GM21423 (cell line): Measurements from ENCODE around the gene NME4.

Experiments used
- ATAC-seq: cut with Tn5 transposase; IDR thresholded peaks from one replicate; pipeline ENCODE4 v1.9.1; 2021; ENCODE audit warnings: mild to moderate bottlenecking, moderate library complexity; ENCODE audit not compliant: unreplicated experiment

Gene NME4

DNA sequence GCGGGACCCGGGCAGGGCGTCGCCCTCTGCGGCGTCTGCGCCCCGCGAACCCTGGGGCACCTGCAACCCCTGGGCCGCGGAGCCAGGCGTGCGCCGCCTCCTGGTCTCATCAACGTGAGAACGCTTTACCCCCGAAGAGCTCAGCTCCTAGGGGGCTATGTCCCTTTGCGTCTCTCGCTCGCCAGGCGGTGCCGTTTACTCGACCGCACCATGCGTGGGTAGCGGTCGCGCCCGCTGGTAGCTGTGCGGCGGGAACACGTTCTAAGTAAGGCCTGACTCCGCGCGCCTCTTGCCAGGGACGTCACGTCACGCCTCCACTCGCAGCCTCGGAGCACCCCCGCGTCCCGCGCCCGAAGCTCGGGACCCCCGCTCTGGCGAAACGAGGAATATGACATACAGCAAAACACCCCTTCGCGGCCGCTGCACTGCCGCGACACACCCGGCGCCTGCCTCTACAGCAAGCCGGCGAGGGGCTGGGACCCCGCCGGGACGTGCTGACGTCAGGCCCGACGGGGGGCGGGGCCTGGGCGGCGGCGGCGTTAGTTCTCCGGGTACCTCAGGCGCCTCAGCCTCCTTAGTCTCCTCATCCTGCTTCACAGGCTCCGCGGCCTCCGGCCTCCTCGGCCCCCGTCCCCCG, 28.2 kb downstream of the NME4 start, which contains the start of gene RAB11FIP3:
RAB11FIP3 (plus strand) TSS at position 568 of the 637 bp plus-strand sequence. CDS start 358 bp downstream, outside the sequence.
- ATAC-seq, result peak; percentile 84

GRCh38 chr16:425740-426114, 28.7 kb downstream of the NME4 start:
- ATAC-seq, result peak; percentile 18

GRCh38 chr16:426115-426905, 29.3 kb downstream of the NME4 start:
- ATAC-seq, result peak; percentile 7

- ATAC-seq, result no peak
Measured at GRCh38 chr16:426906-427249, 29.9 kb downstream of the NME4 start.

- no peak for ATAC-seq
Measured at GRCh38 chr16:427250-427649, 30.3 kb downstream of the NME4 start.

GRCh38 chr16:430904-431303, 33.9 kb downstream of the NME4 start:
- no peak for ATAC-seq

- ATAC-seq, result no peak
Measured at GRCh38 chr16:440627-441026, 43.6 kb downstream of the NME4 start.

GRCh38 chr16:441447-441846, 44.4 kb downstream of the NME4 start:
- no peak for ATAC-seq

- ATAC-seq, result no peak
Measured at GRCh38 chr16:442976-443375, 46.0 kb downstream of the NME4 start.

GRCh38 chr16:444027-444426, 47.0 kb downstream of the NME4 start:
- ATAC-seq, result no peak

DNA sequence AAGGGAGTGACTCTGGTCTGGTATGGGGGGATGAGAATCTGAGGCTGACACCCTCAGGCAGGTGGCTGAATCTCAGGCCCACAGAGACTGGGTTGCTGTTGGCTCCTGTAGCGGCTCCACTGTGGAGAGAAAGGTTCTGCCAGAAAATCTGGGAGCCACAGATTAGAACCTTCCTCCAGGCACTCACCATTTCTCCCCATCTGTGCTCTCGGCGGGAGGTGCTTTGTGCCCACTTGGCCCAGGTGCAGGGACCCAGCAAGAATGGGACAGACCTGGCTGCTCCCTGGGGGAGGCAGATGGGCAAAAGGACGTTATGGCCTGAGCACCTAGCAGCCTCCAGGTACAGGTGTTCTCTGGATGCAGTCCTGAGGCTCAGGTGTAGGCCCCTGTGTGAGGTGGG, 48.6 kb downstream of the NME4 start:
- ATAC-seq, result no peak
